Suprapubic skin (tissue), 4 donors: Measurements from ENCODE around the gene NGFR. TPM values are rescaled to one million over a fixed set of nuclear protein-coding genes. Genes with fewer than 3 reads are reported as not detected.

ENCODE experiments used
- DNase-seq, 2 donors: peaks; one replicate each; pipeline ENCODE4 v3.0.0-alpha.2; 2019; ENCODE audit warnings: low spot score in 2 of 2
- H3K27ac ChIP-seq: fragments of 200-600 bp; sonication (generic); one replicate; pipeline ENCODE4 v1.5.1; 2019
- H3K27me3 ChIP-seq: fragments of 200-600 bp; sonication (generic); one replicate; pipeline ENCODE4 v1.5.1; 2019
- H3K36me3 ChIP-seq: fragments of 200-600 bp; sonication (generic); one replicate; pipeline ENCODE4 v1.5.1; 2019
- H3K4me1 ChIP-seq: fragments of 200-600 bp; sonication (generic); one replicate; pipeline ENCODE4 v1.5.1; 2019
- H3K4me3 ChIP-seq: fragments of 200-600 bp; sonication (generic); one replicate; pipeline ENCODE4 v1.5.1; 2019; ENCODE audit warnings: mild to moderate bottlenecking
- H3K9me3 ChIP-seq: fragments of 200-600 bp; sonication (generic); one replicate; pipeline ENCODE4 v1.5.1; 2019
- CTCF ChIP-seq, 2 donors: fragments of 200-600 bp in 1 of 2; fragments of 450-650 bp in 1 of 2; sonication (generic) in 1 of 2; IDR thresholded peaks; one replicate each; pipeline ENCODE4 v1.5.1; 2016 to 2019; ENCODE audit warnings: antibody characterized with exemption in 2 of 2, mild to moderate bottlenecking in 1 of 2, moderate library complexity in 1 of 2
- EP300 ChIP-seq: sonication (generic); formaldehyde crosslinking; IDR thresholded peaks from one replicate; pipeline ENCODE4 v1.6.1; 2017; ENCODE audit warnings: antibody characterized with exemption
- POLR2A ChIP-seq, 2 donors: fragments of 450-650 bp; IDR thresholded peaks; one replicate each; pipeline ENCODE4 v1.6.1; 2017; ENCODE audit warnings: antibody characterized with exemption in 2 of 2, mild to moderate bottlenecking in 2 of 2, moderate library complexity in 2 of 2
- POLR2AphosphoS5 ChIP-seq, 3 donors: sonication (generic); formaldehyde crosslinking; IDR thresholded peaks; one replicate each; pipeline ENCODE4 v1.6.1; 2017; ENCODE audit warnings: antibody characterized with exemption in 3 of 3
- WGBS: methylation state at CpG from one replicate; pipeline ENCODE4 v1.1.5; 2018; 5-methylcytosine and 5-hydroxymethylcytosine counted together
- total RNA-seq, 4 donors: library from RNA; depleted of rRNA; stranded (reverse); fragments of >200 nt; gene quantifications; one replicate each; pipeline ENCODE4 v1.1.0, GENCODE V29; 2016

The NGFR gene
- total RNA-seq, 4 donors from 2014 or later: 18.1 to 26.8 (median 22.0) TPM

- 73% methylated on average over 10 of the region's 10 CpGs for WGBS
- Histone ChIP-seq H3K27me3 (peaks cover 56% of the 10 kb centered on the region), H3K27ac (no peak overlapping the region), H3K36me3 (no peaks in the 10 kb centered on the region), H3K4me1 (peaks cover 8% of the 10 kb centered on the region), H3K9me3 (no peaks in the 10 kb centered on the region), H3K4me3 (no peak overlapping the region)
- TF ChIP-seq EP300: no peak
- no peak for DNase-seq
Measured at GRCh38 chr17:49484588-49484987, 10.5 kb upstream of the NGFR start.

GRCh38 chr17:49486012-49486641 lies 9.0 kb upstream of the NGFR start:
- Histone ChIP-seq H3K27me3 (peaks cover 56% of the 10 kb centered on the region), H3K4me3 (no peak overlapping the region), H3K36me3 (no peaks in the 10 kb centered on the region), H3K4me1 (peaks cover 8% of the 10 kb centered on the region), H3K9me3 (no peaks in the 10 kb centered on the region), H3K27ac (no peak overlapping the region)
- TF ChIP-seq CTCF (IDR thresholded peaks at IDR 0.05): no peak
- TF ChIP-seq EP300: no peak
- TF ChIP-seq POLR2A (IDR thresholded peaks at IDR 0.05): no peak
- no peak for TF ChIP-seq POLR2AphosphoS5 (IDR thresholded peaks at IDR 0.05)
- no peak for DNase-seq
- 25% methylated on average over 12 of the region's 13 CpGs for WGBS

- no peaks in the 10 kb centered on the region for H3K36me3 ChIP-seq
- WGBS: 81% methylated on average over 6 of the region's 8 CpGs
- peaks cover 57% of the 10 kb centered on the region for H3K27me3 ChIP-seq
Measured at GRCh38 chr17:49487183-49487582, 7.9 kb upstream of the NGFR start.

GRCh38 chr17:49488612-49489011 lies 6.5 kb upstream of the NGFR start:
- TF ChIP-seq POLR2A (IDR thresholded peaks at IDR 0.05) (no peak), POLR2AphosphoS5 (IDR thresholded peaks at IDR 0.05) (no peak), CTCF (IDR thresholded peaks at IDR 0.05) (no peak), EP300 (no peak)
- Histone ChIP-seq H3K9me3 (no peaks in the 10 kb centered on the region), H3K4me1 (peaks cover 8% of the 10 kb centered on the region), H3K36me3 (no peaks in the 10 kb centered on the region), H3K27ac (no peak overlapping the region), H3K4me3 (no peak overlapping the region), H3K27me3 (peaks cover 47% of the 10 kb centered on the region)
- 79% methylated on average over 8 of the region's 8 CpGs for WGBS
- DNase-seq: no peak

More at GRCh38 chr17:49487183-49487582, 7.9 kb upstream of the NGFR start:
- no peak for DNase-seq
- Histone ChIP-seq H3K4me3 (no peak overlapping the region), H3K27ac (no peak overlapping the region), H3K9me3 (no peaks in the 10 kb centered on the region), H3K4me1 (peaks cover 8% of the 10 kb centered on the region)
- no peak for TF ChIP-seq CTCF (IDR thresholded peaks at IDR 0.05)
- no peak for TF ChIP-seq POLR2A (IDR thresholded peaks at IDR 0.05)
- no peak for TF ChIP-seq EP300
- TF ChIP-seq POLR2AphosphoS5 (IDR thresholded peaks at IDR 0.05): no peak

GRCh38 chr17:49489348-49489747 lies 5.7 kb upstream of the NGFR start:
- no peaks in the 10 kb centered on the region for H3K9me3 ChIP-seq
- no peaks in the 10 kb centered on the region for H3K36me3 ChIP-seq
- no peak overlapping the region for H3K27ac ChIP-seq
- H3K27me3 ChIP-seq: peaks cover 40% of the 10 kb centered on the region
- WGBS: 93% methylated on average over 4 of the region's 4 CpGs
- H3K4me3 ChIP-seq: no peak overlapping the region
- TF ChIP-seq CTCF (IDR thresholded peaks at IDR 0.05): no peak
- TF ChIP-seq EP300: no peak
- no peak for TF ChIP-seq POLR2A (IDR thresholded peaks at IDR 0.05)
- TF ChIP-seq POLR2AphosphoS5 (IDR thresholded peaks at IDR 0.05): no peak
- no peak for DNase-seq
- H3K4me1 ChIP-seq: peaks cover 8% of the 10 kb centered on the region

- TF ChIP-seq EP300 (no peak), POLR2A (IDR thresholded peaks at IDR 0.05) (no peak), POLR2AphosphoS5 (IDR thresholded peaks at IDR 0.05) (no peak), CTCF (IDR thresholded peaks at IDR 0.05) (no peak)
- DNase-seq: no peak
- peaks cover 15% of the 10 kb centered on the region for H3K4me1 ChIP-seq
- H3K36me3 ChIP-seq: no peaks in the 10 kb centered on the region
- H3K27me3 ChIP-seq: peaks cover 39% of the 10 kb centered on the region
- no peaks in the 10 kb centered on the region for H3K9me3 ChIP-seq
- no peak overlapping the region for H3K4me3 ChIP-seq
- WGBS: 68% methylated on average over 3 of the region's 6 CpGs
- no peak overlapping the region for H3K27ac ChIP-seq
Measured at GRCh38 chr17:49490276-49490675, 4.8 kb upstream of the NGFR start.
